Caco-2 (cell line): Measurements from ENCODE around the gene TARM1. TPM values are rescaled to one million over a fixed set of nuclear protein-coding genes. Genes with fewer than 3 reads are reported as not detected.

Experiments used
- BruUV-seq: library from RNA; stranded (reverse); fragments of 400-500 nt; replicated peaks from 2 replicates; lab custom pipeline; 2021; lab: Mats Ljungman, UMichigan
- CTCF ChIA-PET: fragments of 300-600 bp; sonication (Branson Sonifier 250); formaldehyde crosslinking; loops from one replicate; lab custom pipeline; 2022; ENCODE audit warnings: antibody characterized with exemption; lab: Charles Lee
- POLR2A ChIA-PET: fragments of 300-600 bp; sonication (Branson Sonifier 250); formaldehyde crosslinking; loops from one replicate; lab custom pipeline; 2022; ENCODE audit warnings: antibody characterized with exemption; lab: Charles Lee
- DNase-seq, 2 experiments: peaks; one replicate each; pipeline versions ENCODE4 v3.0.0 to v3.0.0-alpha.2; 2020 to 2022
- H3K27me3 ChIP-seq: replicated peaks from 2 replicates; pipeline ENCODE4 v1.6.0; 2011; ENCODE audit warnings: low read length; ENCODE audit not compliant: control insufficient read depth, insufficient read depth
- H3K36me3 ChIP-seq: 2 replicates; pipeline ENCODE4 v1.5.1; 2011; ENCODE audit warnings: low read length; ENCODE audit not compliant: control insufficient read depth, insufficient read depth
- H3K4me1 ChIP-seq: fragments of 250-450 bp; sonication (Bioruptor Pico); 2 replicates; pipeline ENCODE4 v1.5.1; 2020; ENCODE audit warnings: mild to moderate bottlenecking
- H3K4me3 ChIP-seq: 2 replicates; pipeline ENCODE4 v1.5.1; 2011; ENCODE audit warnings: low read depth, mild to moderate bottlenecking, control low read depth, low read length
- H3K9me3 ChIP-seq: fragments of 250-450 bp; sonication (Bioruptor Pico); 2 replicates; pipeline ENCODE4 v1.5.1; 2020; ENCODE audit warnings: mild to moderate bottlenecking, moderate library complexity
- H3K27ac Mint-ChIP-seq: one replicate; pipeline ENCODE4 v1.8.0; 2022; ENCODE audit warnings: mixed read lengths; ENCODE audit not compliant: unreplicated experiment
- H3K27me3 Mint-ChIP-seq: one replicate; pipeline ENCODE4 v1.8.0; 2022; ENCODE audit warnings: mixed read lengths; ENCODE audit not compliant: insufficient read depth, unreplicated experiment
- H3K36me3 Mint-ChIP-seq: one replicate; pipeline ENCODE4 v1.8.0; 2022; ENCODE audit warnings: mild to moderate bottlenecking, mixed read lengths; ENCODE audit not compliant: insufficient read depth, unreplicated experiment
- H3K4me1 Mint-ChIP-seq: one replicate; pipeline ENCODE4 v1.8.0; 2022; ENCODE audit warnings: low read depth, mixed read lengths; ENCODE audit not compliant: unreplicated experiment
- H3K4me3 Mint-ChIP-seq: one replicate; pipeline ENCODE4 v1.8.0; 2022; ENCODE audit warnings: mild to moderate bottlenecking, moderate library complexity, mixed read lengths; ENCODE audit not compliant: unreplicated experiment
- H3K9me3 Mint-ChIP-seq: one replicate; pipeline ENCODE4 v1.8.0; 2022; ENCODE audit warnings: mixed read lengths; ENCODE audit not compliant: unreplicated experiment
- intact Hi-C: fragments of 100-400 bp; cut with micrococcal nuclease; formaldehyde crosslinking; loops from one replicate; pipeline ENCODE4 v1.10.0; 2022; ENCODE audit not compliant: unreplicated experiment
- total RNA-seq: library from RNA; stranded (reverse); gene quantifications from 2 replicates; pipeline ENCODE4 v1.2.3, GENCODE V29; 2022
- TF ChIP-seq, protein P1 (sequence below), 2 experiments: fragments of 200-600 bp in 1 of 2; IDR thresholded peaks; 1 replicate in 1 of 2; 2 replicates in 1 of 2; pipeline versions ENCODE4 v1.5.1 to v1.8.0; 2011 to 2022; ENCODE audit warnings: antibody characterized with exemption in 1 of 2, control low read depth in 1 of 2, inconsistent platforms in 1 of 2, low read depth in 1 of 2, low read length in 1 of 2, mild to moderate bottlenecking in 1 of 2, moderate library complexity in 1 of 2; ENCODE audit not compliant: insufficient read depth in 1 of 2, severe bottlenecking in 1 of 2, unreplicated experiment in 1 of 2

TARM1 gene
- total RNA-seq, 1 experiment from 2014 or later: not detected

DNA sequence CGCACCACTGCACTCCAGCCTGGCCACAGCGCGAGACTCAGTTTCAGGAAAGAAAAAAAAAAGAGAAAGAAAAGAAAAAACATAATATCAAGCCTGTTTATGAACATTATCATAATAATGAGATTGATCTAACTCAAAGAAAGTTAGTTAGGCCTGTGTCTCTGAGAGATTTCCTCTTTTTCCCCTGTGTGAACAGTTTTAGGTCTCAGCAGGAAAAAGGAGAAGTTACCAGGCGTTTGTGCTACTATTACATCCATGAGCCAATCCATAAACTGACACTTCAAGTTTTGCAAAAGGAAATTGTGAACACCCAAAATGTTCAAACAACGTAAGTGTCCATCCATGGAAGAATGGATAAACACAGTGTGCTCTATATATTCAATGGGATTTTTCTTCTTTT, 3.8 kb downstream of the TARM1 start:
- Histone ChIP-seq H3K27me3 (no peaks in the 10 kb centered on the region), H3K9me3 (peaks cover 14% of the 10 kb centered on the region), H3K36me3 (no peaks in the 10 kb centered on the region), H3K4me1 (no peaks in the 10 kb centered on the region), H3K4me3 (no peak overlapping the region)
- no peaks in the 10 kb centered on the region for H3K36me3 Mint-ChIP-seq
- no peak for DNase-seq
- H3K4me1 Mint-ChIP-seq: no peaks in the 10 kb centered on the region
- H3K27me3 Mint-ChIP-seq: peaks cover 4% of the 10 kb centered on the region
- TF ChIP-seq, protein P1, sequence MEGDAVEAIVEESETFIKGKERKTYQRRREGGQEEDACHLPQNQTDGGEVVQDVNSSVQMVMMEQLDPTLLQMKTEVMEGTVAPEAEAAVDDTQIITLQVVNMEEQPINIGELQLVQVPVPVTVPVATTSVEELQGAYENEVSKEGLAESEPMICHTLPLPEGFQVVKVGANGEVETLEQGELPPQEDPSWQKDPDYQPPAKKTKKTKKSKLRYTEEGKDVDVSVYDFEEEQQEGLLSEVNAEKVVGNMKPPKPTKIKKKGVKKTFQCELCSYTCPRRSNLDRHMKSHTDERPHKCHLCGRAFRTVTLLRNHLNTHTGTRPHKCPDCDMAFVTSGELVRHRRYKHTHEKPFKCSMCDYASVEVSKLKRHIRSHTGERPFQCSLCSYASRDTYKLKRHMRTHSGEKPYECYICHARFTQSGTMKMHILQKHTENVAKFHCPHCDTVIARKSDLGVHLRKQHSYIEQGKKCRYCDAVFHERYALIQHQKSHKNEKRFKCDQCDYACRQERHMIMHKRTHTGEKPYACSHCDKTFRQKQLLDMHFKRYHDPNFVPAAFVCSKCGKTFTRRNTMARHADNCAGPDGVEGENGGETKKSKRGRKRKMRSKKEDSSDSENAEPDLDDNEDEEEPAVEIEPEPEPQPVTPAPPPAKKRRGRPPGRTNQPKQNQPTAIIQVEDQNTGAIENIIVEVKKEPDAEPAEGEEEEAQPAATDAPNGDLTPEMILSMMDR (IDR thresholded peaks at IDR 0.05; ENCODE audit: insufficient read depth in 1 of 2, low read depth in 1 of 2, low read length in 1 of 2, severe bottlenecking in 1 of 2, unreplicated experiment in 1 of 2): no peak
- ChIA-PET POLR2A (no interaction called here), CTCF (no interaction called here)
- BruUV-seq: no TSS peak
- no peak overlapping the region for H3K27ac Mint-ChIP-seq
- intact Hi-C loops: no loop called here
- peaks cover 27% of the 10 kb centered on the region for H3K9me3 Mint-ChIP-seq
- H3K4me3 Mint-ChIP-seq: no peak overlapping the region

DNA sequence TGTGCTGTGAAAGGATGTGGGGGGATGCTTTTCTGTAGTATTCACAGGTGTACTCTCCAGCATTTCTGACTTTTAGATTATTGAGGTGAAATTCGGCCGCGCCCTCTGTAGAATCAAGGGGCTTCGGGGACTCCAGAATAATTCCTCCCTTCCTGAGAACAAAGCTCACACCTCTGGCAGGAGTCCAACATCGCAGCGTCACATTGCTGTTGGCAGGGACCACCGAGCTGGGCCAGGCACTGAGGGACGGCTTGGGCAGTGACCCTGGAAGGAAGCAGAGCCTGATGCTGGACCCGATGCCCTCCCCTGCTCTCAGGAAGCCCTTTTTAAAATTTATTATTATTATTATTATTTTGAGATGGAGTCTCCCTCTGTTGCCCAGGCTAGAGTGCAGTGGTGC, 6.3 kb downstream of the TARM1 start:
- Histone ChIP-seq H3K4me3 (no peak overlapping the region), H3K27me3 (no peaks in the 10 kb centered on the region), H3K36me3 (no peaks in the 10 kb centered on the region), H3K9me3 (no peaks in the 10 kb centered on the region; the same call in 1 of the 2 replicates), H3K4me1 (no peaks in the 10 kb centered on the region)
- DNase-seq: no peak
- Mint-ChIP-seq H3K36me3 (peaks cover 4% of the 10 kb centered on the region), H3K4me3 (no peak overlapping the region), H3K27me3 (peaks cover 4% of the 10 kb centered on the region), H3K9me3 (peaks cover 21% of the 10 kb centered on the region), H3K27ac (no peak overlapping the region), H3K4me1 (no peaks in the 10 kb centered on the region)
- BruUV-seq: no TSS peak
- CTCF ChIA-PET: no interaction called here
- POLR2A ChIA-PET: no interaction called here
- intact Hi-C loops: no loop called here
- TF ChIP-seq, protein P1 (IDR thresholded peaks at IDR 0.05; ENCODE audit: insufficient read depth in 1 of 2, low read depth in 1 of 2, low read length in 1 of 2, severe bottlenecking in 1 of 2, unreplicated experiment in 1 of 2): no peak

DNA sequence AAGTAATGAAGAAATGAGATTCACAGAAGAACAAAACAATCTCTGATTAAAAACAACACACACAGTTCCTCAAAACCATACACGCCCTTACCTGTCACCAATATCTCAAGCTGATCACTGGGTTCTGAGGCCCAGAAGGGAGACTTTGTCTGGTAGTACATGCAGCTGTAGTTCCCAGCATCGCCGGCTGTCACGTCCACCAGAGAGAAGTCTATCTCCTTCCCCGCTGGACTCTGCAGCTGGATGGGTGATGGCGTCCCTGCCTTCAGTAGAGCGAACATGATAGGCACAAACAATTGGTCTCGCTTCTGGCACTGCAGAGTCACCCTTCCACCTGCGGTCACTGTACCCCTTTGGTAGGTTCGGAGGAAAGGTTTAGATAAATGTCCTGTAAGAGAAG, 7.3 kb downstream of the TARM1 start:
- Mint-ChIP-seq H3K27me3 (peaks cover 4% of the 10 kb centered on the region), H3K27ac (no peak overlapping the region), H3K4me1 (no peaks in the 10 kb centered on the region), H3K36me3 (peaks cover 4% of the 10 kb centered on the region), H3K4me3 (no peak overlapping the region), H3K9me3 (peaks cover 10% of the 10 kb centered on the region)
- no peaks in the 10 kb centered on the region for H3K27me3 ChIP-seq
- intact Hi-C loops: no loop called here
- POLR2A ChIA-PET: no interaction called here
- no peaks in the 10 kb centered on the region; the same call in 1 of the 2 replicates for H3K9me3 ChIP-seq
- DNase-seq: no peak
- H3K4me3 ChIP-seq: no peak overlapping the region
- H3K36me3 ChIP-seq: no peaks in the 10 kb centered on the region
- TF ChIP-seq, protein P1 (IDR thresholded peaks at IDR 0.05; ENCODE audit: insufficient read depth in 1 of 2, low read depth in 1 of 2, low read length in 1 of 2, severe bottlenecking in 1 of 2, unreplicated experiment in 1 of 2): no peak
- CTCF ChIA-PET: no interaction called here
- BruUV-seq: no TSS peak
- no peaks in the 10 kb centered on the region for H3K4me1 ChIP-seq
